GM12864 (cell line): ENCODE results near the gene IL17C.

Experiments used
- DNase-seq: peaks from one replicate; pipeline ENCODE4 v3.0.0-alpha.2; 2011; ENCODE audit warnings: low read depth
- H3K4me3 ChIP-seq: 2 replicates; pipeline ENCODE4 v1.5.1; 2011; ENCODE audit warnings: mild to moderate bottlenecking, low read depth, low read length, control low read depth
- CTCF ChIP-seq: IDR thresholded peaks from 2 replicates; pipeline ENCODE4 v1.5.1; 2011; ENCODE audit warnings: low read depth, mild to moderate bottlenecking, moderate library complexity, low read length, control low read depth, inconsistent platforms; ENCODE audit errors: missing control alignments

Gene IL17C

GRCh38 chr16:88677721-88678120, 39.3 kb downstream of the IL17C start:
- H3K4me3 ChIP-seq = no peak overlapping the region
- DNase-seq = no peak
- no peak for TF ChIP-seq CTCF

- no peak for DNase-seq
- no peak overlapping the region for H3K4me3 ChIP-seq
- no peak for TF ChIP-seq CTCF
Observed at GRCh38 chr16:88678224-88678979, 40.0 kb downstream of the IL17C start.

GRCh38 chr16:88680554-88681083, 42.2 kb downstream of the IL17C start:
- H3K4me3 ChIP-seq = no peak overlapping the region; the same call in 1 of the 2 replicates
- no peak for TF ChIP-seq CTCF

GRCh38 chr16:88681084-88681680, 42.8 kb downstream of the IL17C start:
- peak; percentile 68 for DNase-seq
- TF ChIP-seq CTCF = peak; percentile 85
- peak overlapping the region; percentile 24 for H3K4me3 ChIP-seq

More at GRCh38 chr16:88680554-88681083, 42.2 kb downstream of the IL17C start:
- DNase-seq = no peak

GRCh38 chr16:88681709-88682451, 43.5 kb downstream of the IL17C start:
- peak; percentile 94 for DNase-seq
- H3K4me3 ChIP-seq = peak overlapping the region; percentile 24
- no peak for TF ChIP-seq CTCF

- no peak overlapping the region for H3K4me3 ChIP-seq
- no peak for TF ChIP-seq CTCF
- DNase-seq = no peak
Observed at GRCh38 chr16:88684569-88685155, 46.3 kb downstream of the IL17C start.
